Small intestine (tissue), 7 donors: ENCODE results near the gene CERK. TPM values are rescaled to one million over a fixed set of nuclear protein-coding genes. Genes with fewer than 3 reads are reported as not detected.

ENCODE experiments used
- DNase-seq, 2 donors: peaks; one replicate each; pipeline versions ENCODE4 v3.0.0 to v3.0.0-alpha.2; 2013
- FAIRE-seq: peaks from 2 replicates; lab custom pipeline; 2012; peaks lifted over from hg19 to GRCh38; lab: Jason Lieb, UNC
- H3K27ac ChIP-seq, 3 donors: one replicate each; pipeline ENCODE4 v1.5.1; 2013; ENCODE audit warnings: low read length in 2 of 3, mild to moderate bottlenecking in 2 of 3, control low read depth in 1 of 3, inconsistent platforms in 1 of 3, low read depth in 1 of 3, moderate library complexity in 1 of 3
- H3K27me3 ChIP-seq, 3 donors: one replicate each; pipeline ENCODE4 v1.6.1; 2013; ENCODE audit warnings: low read length in 3 of 3, inconsistent platforms in 1 of 3; ENCODE audit not compliant: control insufficient read depth in 3 of 3, insufficient read depth in 3 of 3
- H3K36me3 ChIP-seq, 3 donors: one replicate each; pipeline ENCODE4 v1.6.1; 2013; ENCODE audit warnings: low read length in 3 of 3, inconsistent platforms in 1 of 3, low read depth in 1 of 3, mild to moderate bottlenecking in 1 of 3, moderate library complexity in 1 of 3; ENCODE audit not compliant: control insufficient read depth in 3 of 3, insufficient read depth in 2 of 3
- H3K4me1 ChIP-seq, 3 donors: one replicate each; pipeline ENCODE4 v1.6.1; 2013; ENCODE audit warnings: low read length in 2 of 3, inconsistent platforms in 1 of 3, low read depth in 1 of 3, mild to moderate bottlenecking in 1 of 3, moderate library complexity in 1 of 3; ENCODE audit not compliant: control insufficient read depth in 3 of 3, insufficient read depth in 2 of 3
- H3K4me3 ChIP-seq, 3 donors: one replicate each; pipeline ENCODE4 v1.5.1; 2013; ENCODE audit warnings: low read length in 3 of 3, control low read depth in 1 of 3, inconsistent platforms in 1 of 3, low read depth in 1 of 3, mild to moderate bottlenecking in 1 of 3, moderate library complexity in 1 of 3
- H3K9me3 ChIP-seq, 2 donors: one replicate each; pipeline ENCODE4 v1.6.1; 2013; ENCODE audit warnings: low read depth in 1 of 2, low read length in 1 of 2; ENCODE audit not compliant: control insufficient read depth in 2 of 2, insufficient read depth in 1 of 2
- WGBS, 3 donors: extraction: QIAGEN DNeasy Blood & Tissue Kit; methylation state at CpG; one replicate each; pipeline ENCODE4 v1.1.7; 2013; 5-methylcytosine and 5-hydroxymethylcytosine counted together
- polyA plus RNA-seq, 4 donors: library from polyadenylated mRNA; stranded (reverse) in 3 of 4; unstranded in 1 of 4; fragments of 200-250 nt in 3 of 4; fragments of 120-200 nt in 1 of 4; gene quantifications; one replicate each; pipeline versions ENCODE4 v1.2.1 to v1.2.3, GENCODE V29; 2013
- donor health status: healthy with polysubstance abuse.
- donor health status: control.
- donor health status: control.
- donor health status: Bipolar disorder and iron deficiency.
- donor health status: healthy.

CERK gene
- polyA plus RNA-seq, 4 donors = 43.7 to 84.7 (median 59.7) TPM

- 6 to 8% (median 7%) methylated on average over 13 of the region's 13 CpGs for WGBS, 3 donors
- Histone ChIP-seq H3K27ac (peak overlapping the region; percentile 87 to 96 (median 88)), H3K4me1 (peaks cover 0 to 15% (median 3%) of the 10 kb centered on the region in 3 donors), H3K4me3 (peak overlapping the region; percentile 70 to 87 (median 86)), H3K27me3 (no peaks in the 10 kb centered on the region), H3K36me3 (peaks cover 0 to 13% (median 4%) of the 10 kb centered on the region in 3 donors), H3K9me3 (no peaks in the 10 kb centered on the region)
- FAIRE-seq (no peak), DNase-seq (peak; percentile 69 to 73)
Observed at GRCh38 chr22:46763051-46763705, 25.1 kb upstream of the CERK start.

GRCh38 chr22:46762238-46763050 is 24.4 kb upstream of the CERK start, which contains the start of gene TBC1D22A:
Gene TBC1D22A (plus strand): TSS chr22:46762650. CDS start chr22:46762787, 137 bp downstream.
- WGBS, 3 donors = 0 to 1% (median 1%) methylated on average over 63 to 66 of the region's 66 CpGs
- peak within 1 kb of the TSS; percentile 70 to 87 (median 86) for H3K4me3 ChIP-seq
- H3K36me3 ChIP-seq = peaks cover 0 to 11% (median 0%) of the 10 kb centered on the region in 3 donors
- H3K27ac ChIP-seq = peak within 1 kb of the TSS; percentile 87 to 96 (median 88)
- DNase-seq (peak; percentile 95 to 97), FAIRE-seq (no peak)
- H3K27me3 ChIP-seq = no peaks in the 10 kb centered on the region
- peaks cover 0 to 20% (median 3%) of the 10 kb centered on the region in 3 donors for H3K4me1 ChIP-seq
- no peaks in the 10 kb centered on the region for H3K9me3 ChIP-seq

- peak overlapping the region; percentile 83 to 96 (median 87) for H3K27ac ChIP-seq
- no peaks in the 10 kb centered on the region for H3K27me3 ChIP-seq
- 3 to 5% (median 4%) methylated on average over 17 of the region's 17 CpGs for WGBS, 3 donors
- H3K4me3 ChIP-seq = peak overlapping the region; percentile 70 to 87 (median 86)
- DNase-seq (no peak), FAIRE-seq (no peak)
- H3K36me3 ChIP-seq = peaks cover 0 to 11% (median 0%) of the 10 kb centered on the region in 3 donors
- peaks cover 0 to 20% (median 3%) of the 10 kb centered on the region in 3 donors for H3K4me1 ChIP-seq
- peaks cover 0 to under 1% of the 10 kb centered on the region in 2 donors for H3K9me3 ChIP-seq
Observed at GRCh38 chr22:46761539-46762237, 23.6 kb upstream of the CERK start.

- no peak overlapping the region for H3K4me3 ChIP-seq
- H3K9me3 ChIP-seq = peaks cover 0 to 7% of the 10 kb centered on the region in 2 donors
- H3K27me3 ChIP-seq = no peaks in the 10 kb centered on the region
- 72 to 78% (median 77%) methylated on average over 6 of the region's 6 CpGs for WGBS, 3 donors
- H3K27ac ChIP-seq = peak overlapping the region in 1 of 3 donors; percentile 47
- peaks cover 0 to 8% (median 0%) of the 10 kb centered on the region in 3 donors for H3K36me3 ChIP-seq
- DNase-seq (no peak), FAIRE-seq (no peak)
- peaks cover 0 to 20% (median 3%) of the 10 kb centered on the region in 3 donors for H3K4me1 ChIP-seq
Observed at GRCh38 chr22:46761017-46761416, 23.0 kb upstream of the CERK start.

- H3K27me3 ChIP-seq = no peaks in the 10 kb centered on the region
- H3K27ac ChIP-seq = peak overlapping the region; percentile 61 to 84 (median 78)
- peaks cover 0 to 25% (median 6%) of the 10 kb centered on the region in 3 donors for H3K4me1 ChIP-seq
- WGBS, 3 donors = 13 to 35% (median 26%) methylated on average over 6 of the region's 6 CpGs
- FAIRE-seq (no peak), DNase-seq (peak; percentile 96 to 98)
- H3K36me3 ChIP-seq = peaks cover 0 to 4% (median 0%) of the 10 kb centered on the region in 3 donors
- peaks cover 0 to 12% of the 10 kb centered on the region in 2 donors for H3K9me3 ChIP-seq
- H3K4me3 ChIP-seq = no peak overlapping the region
Observed at GRCh38 chr22:46758867-46759290, 20.8 kb upstream of the CERK start.

- H3K36me3 ChIP-seq = peaks cover 0 to 4% (median 0%) of the 10 kb centered on the region in 3 donors
- H3K27me3 ChIP-seq = no peaks in the 10 kb centered on the region
- FAIRE-seq (no peak), DNase-seq (peak in 1 of 2 donors; percentile 73)
- H3K4me3 ChIP-seq = no peak overlapping the region
- WGBS, 3 donors = 85 to 94% (median 86%) methylated on average over 1 of the region's 1 CpG
- peaks cover 5 to 31% (median 6%) of the 10 kb centered on the region in 3 donors for H3K4me1 ChIP-seq
- H3K9me3 ChIP-seq = peaks cover 0 to 12% of the 10 kb centered on the region in 2 donors
- peak overlapping the region in 1 of 3 donors; percentile 84 for H3K27ac ChIP-seq
Observed at GRCh38 chr22:46758121-46758520, 20.1 kb upstream of the CERK start.

- FAIRE-seq (no peak), DNase-seq (no peak)
- Histone ChIP-seq H3K27ac (peak overlapping the region in 1 of 3 donors; percentile 84), H3K27me3 (no peaks in the 10 kb centered on the region), H3K36me3 (peaks cover 0 to 4% (median 0%) of the 10 kb centered on the region in 3 donors), H3K4me1 (peaks cover 6 to 31% (median 6%) of the 10 kb centered on the region in 3 donors), H3K9me3 (peaks cover 0 to 12% of the 10 kb centered on the region in 2 donors), H3K4me3 (no peak overlapping the region)
- 95 to 98% (median 96%) methylated on average over 2 of the region's 2 CpGs for WGBS, 3 donors
Observed at GRCh38 chr22:46757104-46757503, 19.1 kb upstream of the CERK start.
